HG03521 (cell line): Measurements from ENCODE around the gene APOBEC3F.
"Not testable (repeated sequence)": the region's sequence is repeated elsewhere in the genome, so short reads cannot be mapped to it uniquely, and the experiment has no call there.

Experiments used
- ATAC-seq: cut with Tn5 transposase; IDR thresholded peaks from one replicate; pipeline ENCODE4 v1.9.1; 2021; ENCODE audit warnings: mild to moderate bottlenecking, moderate library complexity; ENCODE audit not compliant: unreplicated experiment

APOBEC3F gene

GRCh38 chr22:39040538-39041296, at the start of gene APOBEC3F:
TSS of gene APOBEC3F (plus strand) at chr22:39040864. CDS start at chr22:39040961, 97 bp downstream.
- peak; percentile 79 for ATAC-seq

GRCh38 chr22:38992871-38993371, 47.7 kb upstream of the APOBEC3F start:
- not testable (repeated sequence) for ATAC-seq

GRCh38 chr22:38996105-38996504, 44.6 kb upstream of the APOBEC3F start:
- no peak for ATAC-seq

GRCh38 chr22:38997518-38997917, 43.1 kb upstream of the APOBEC3F start:
- no peak for ATAC-seq

GRCh38 chr22:39003165-39003638, 37.5 kb upstream of the APOBEC3F start:
- no peak for ATAC-seq

GRCh38 chr22:39007177-39007576, 33.5 kb upstream of the APOBEC3F start:
- no peak for ATAC-seq

GRCh38 chr22:39008271-39008850, 32.3 kb upstream of the APOBEC3F start:
- ATAC-seq: not testable (repeated sequence)

- no peak for ATAC-seq
These were observed 29.7 kb upstream of the APOBEC3F start for GRCh38 chr22:39010946-39011345.

GRCh38 chr22:39012533-39013511, 27.8 kb upstream of the APOBEC3F start:
- ATAC-seq: no peak

GRCh38 chr22:39013561-39013941, 27.1 kb upstream of the APOBEC3F start:
- ATAC-seq: not testable (repeated sequence)

GRCh38 chr22:39013942-39014722, 26.5 kb upstream of the APOBEC3F start, which contains the start of gene APOBEC3C:
TSS of gene APOBEC3C (plus strand) at chr22:39014257. CDS start at chr22:39014363, 106 bp downstream.
- ATAC-seq: peak; percentile 76

- not testable (repeated sequence) for ATAC-seq
These were observed 25.9 kb upstream of the APOBEC3F start for GRCh38 chr22:39014723-39015121.

- ATAC-seq: no peak
These were observed 24.1 kb upstream of the APOBEC3F start for GRCh38 chr22:39016592-39016991.

GRCh38 chr22:39017596-39018365, 22.9 kb upstream of the APOBEC3F start:
- ATAC-seq: no peak

GRCh38 chr22:39020021-39020651, 20.5 kb upstream of the APOBEC3F start:
- ATAC-seq: peak; percentile 16

- no peak for ATAC-seq
These were observed 19.0 kb upstream of the APOBEC3F start for GRCh38 chr22:39021552-39022250.

- no peak for ATAC-seq
These were observed 15.9 kb upstream of the APOBEC3F start for GRCh38 chr22:39024519-39025308.
